PC-3 (cell line): ENCODE measurements around the gene CNTN4. TPM values are rescaled to one million over a fixed set of nuclear protein-coding genes. Genes with fewer than 3 reads are reported as not detected.

Source experiments
- ATAC-seq: fragments of 200-7000 bp; cut with Tn5 transposase; 2 replicates; pipeline ENCODE4 v1.9.1; 2020; ENCODE audit warnings: mild to moderate bottlenecking, moderate library complexity
- BruUV-seq: library from RNA; stranded (reverse); fragments of 400-500 nt; replicated peaks from 2 replicates; lab custom pipeline; 2021; lab: Mats Ljungman, UMichigan
- CTCF ChIA-PET: fragments of 300-600 bp; sonication (Branson Sonifier 250); formaldehyde crosslinking; loops from one replicate; lab custom pipeline; 2022; ENCODE audit warnings: antibody characterized with exemption; lab: Charles Lee
- POLR2A ChIA-PET: fragments of 300-600 bp; sonication (Branson Sonifier 250); formaldehyde crosslinking; loops from one replicate; lab custom pipeline; 2022; ENCODE audit warnings: antibody characterized with exemption; ENCODE audit not compliant: unreplicated experiment; lab: Charles Lee
- DNase-seq: peaks from one replicate; pipeline ENCODE4 v3.0.0-alpha.2; 2015
- H2AFZ ChIP-seq: fragments of 300-600 bp; sonication (generic); 2 replicates; pipeline ENCODE4 v1.6.0; 2016; ENCODE audit warnings: antibody characterized with exemption, low read length
- H3F3A ChIP-seq: fragments of 300-600 bp; sonication (generic); one replicate; pipeline ENCODE4 v1.6.0; 2017; ENCODE audit warnings: antibody characterized with exemption, low read length, control low read depth, mild to moderate bottlenecking; ENCODE audit not compliant: unreplicated experiment
- H3K27ac ChIP-seq: fragments of 300-600 bp; sonication (generic); 2 replicates; pipeline ENCODE4 v1.5.1; 2016; ENCODE audit warnings: mild to moderate bottlenecking, low read length
- H3K27me3 ChIP-seq: fragments of 300-600 bp; sonication (generic); 2 replicates; pipeline ENCODE4 v1.6.1; 2016; ENCODE audit warnings: low read length, mixed read lengths
- H3K36me3 ChIP-seq: fragments of 300-600 bp; sonication (generic); 2 replicates; pipeline ENCODE4 v1.6.1; 2016; ENCODE audit warnings: low read depth, mixed run types, low read length, mixed read lengths
- H3K4me1 ChIP-seq: fragments of 300-600 bp; sonication (generic); 2 replicates; pipeline ENCODE4 v1.5.1; 2016; ENCODE audit warnings: low read length; ENCODE audit not compliant: insufficient read depth
- H3K4me2 ChIP-seq: fragments of 300-600 bp; sonication (generic); 2 replicates; pipeline ENCODE4 v1.6.0; 2016; ENCODE audit warnings: low read length
- H3K4me3 ChIP-seq: fragments of 300-600 bp; sonication (generic); 2 replicates; pipeline ENCODE4 v1.5.1; 2016; ENCODE audit warnings: mild to moderate bottlenecking, low read length, mixed read lengths
- H3K79me2 ChIP-seq: fragments of 300-600 bp; sonication (generic); 2 replicates; pipeline ENCODE4 v1.6.1; 2017; ENCODE audit warnings: low read length, mixed read lengths
- H3K9ac ChIP-seq: fragments of 300-600 bp; sonication (generic); 2 replicates; pipeline ENCODE4 v1.6.0; 2016; ENCODE audit warnings: mild to moderate bottlenecking, low read length
- H3K9me2 ChIP-seq: fragments of 300-600 bp; sonication (generic); replicated peaks from 2 replicates; pipeline ENCODE4 v1.6.1; 2016; ENCODE audit warnings: mixed run types, low read length, mixed read lengths
- H3K9me3 ChIP-seq: fragments of 300-600 bp; sonication (generic); 2 replicates; pipeline ENCODE4 v1.6.1; 2016; ENCODE audit warnings: low read length, mixed read lengths
- H4K20me1 ChIP-seq: fragments of 300-600 bp; sonication (generic); 2 replicates; pipeline ENCODE4 v1.6.1; 2016; ENCODE audit warnings: low read length, mixed read lengths
- CTCF ChIP-seq: fragments of 300-600 bp; sonication (generic); conservative IDR thresholded peaks from 2 replicates; pipeline ENCODE4 v1.5.1; 2017; ENCODE audit warnings: antibody characterized with exemption, low read depth, mild to moderate bottlenecking, low read length
- EZH2 ChIP-seq: fragments of 300-600 bp; sonication (generic); IDR thresholded peaks from one replicate; pipeline ENCODE4 v1.6.1; 2017; ENCODE audit warnings: antibody characterized with exemption, mild to moderate bottlenecking, low read length; ENCODE audit not compliant: unreplicated experiment
- EZH2phosphoT487 ChIP-seq: fragments of 300-600 bp; sonication (generic); IDR thresholded peaks from 2 replicates; pipeline ENCODE4 v1.6.1; 2018; ENCODE audit warnings: mild to moderate bottlenecking, antibody characterized with exemption, low read length, borderline replicate concordance
- intact Hi-C: fragments of 100-400 bp; cut with micrococcal nuclease; formaldehyde crosslinking; loops from 2 replicates; pipeline ENCODE4 v1.9.0; 2023
- total RNA-seq: library from RNA; depleted of rRNA; stranded (reverse); fragments of >200 nt; gene quantifications from 2 replicates; pipeline ENCODE4 v1.2.3, GENCODE V29; 2014

The CNTN4 gene
- total RNA-seq, 1 experiment from 2014 or later = not detected

GRCh38 chr3:2334921-2335320 lies 236.3 kb downstream of the CNTN4 start:
- Histone ChIP-seq H3K4me3 (no peak overlapping the region), H3K27me3 (no peaks in the 10 kb centered on the region), H3K9me2 (no peaks in the 10 kb centered on the region), H2AFZ (no peak overlapping the region), H3K27ac (no peak overlapping the region), H3K9me3 (peaks cover 4% of the 10 kb centered on the region; the same call in 1 of the 2 replicates), H3K4me1 (no peaks in the 10 kb centered on the region), H3K9ac (no peak overlapping the region), H3F3A (no peaks in the 10 kb centered on the region), H3K36me3 (no peaks in the 10 kb centered on the region), H3K79me2 (no peaks in the 10 kb centered on the region), H3K4me2 (no peak overlapping the region), H4K20me1 (no peaks in the 10 kb centered on the region)
- intact Hi-C loops = no loop called here
- no peak for ATAC-seq
- BruUV-seq = no TSS peak
- ChIA-PET POLR2A (no interaction called here), CTCF (no interaction called here)
- no peak for DNase-seq
- TF ChIP-seq EZH2phosphoT487 = no peak
- TF ChIP-seq EZH2 = no peak

- ATAC-seq (no peak), DNase-seq (no peak)
- Histone ChIP-seq H2AFZ (no peak overlapping the region), H3K27me3 (no peaks in the 10 kb centered on the region), H3K9me3 (peaks cover 21% of the 10 kb centered on the region), H3K79me2 (no peaks in the 10 kb centered on the region), H3K36me3 (no peaks in the 10 kb centered on the region), H3K4me3 (no peak overlapping the region), H3K4me1 (no peaks in the 10 kb centered on the region), H3K9me2 (no peaks in the 10 kb centered on the region), H3K9ac (no peak overlapping the region), H3K27ac (no peak overlapping the region), H3F3A (no peaks in the 10 kb centered on the region), H4K20me1 (no peaks in the 10 kb centered on the region), H3K4me2 (no peak overlapping the region)
- POLR2A ChIA-PET = no interaction called here
- TF ChIP-seq CTCF = no peak
- no peak for TF ChIP-seq EZH2
- intact Hi-C loops = no loop called here
- CTCF ChIA-PET = no interaction called here
- no TSS peak for BruUV-seq
These were observed 244.5 kb downstream of the CNTN4 start for GRCh38 chr3:2343031-2343682.

GRCh38 chr3:2352134-2352762 lies 253.6 kb downstream of the CNTN4 start:
- Histone ChIP-seq H3K9me3 (peaks cover 28% of the 10 kb centered on the region), H3F3A (no peaks in the 10 kb centered on the region), H3K4me1 (no peaks in the 10 kb centered on the region), H3K79me2 (no peaks in the 10 kb centered on the region), H3K36me3 (no peaks in the 10 kb centered on the region), H3K4me2 (no peak overlapping the region), H3K27me3 (no peaks in the 10 kb centered on the region), H4K20me1 (no peaks in the 10 kb centered on the region), H2AFZ (no peak overlapping the region), H3K27ac (no peak overlapping the region), H3K9ac (no peak overlapping the region), H3K9me2 (no peaks in the 10 kb centered on the region), H3K4me3 (no peak overlapping the region)
- ChIA-PET CTCF (no interaction called here), POLR2A (no interaction called here)
- no peak for TF ChIP-seq EZH2phosphoT487
- no peak for TF ChIP-seq EZH2
- no peak for TF ChIP-seq CTCF
- no peak for ATAC-seq
- intact Hi-C loops = no loop called here
- BruUV-seq = no TSS peak
- DNase-seq = no peak
